GM12878 (cell line): ENCODE measurements around the gene GRAMD1A. TPM values are rescaled to one million over a fixed set of nuclear protein-coding genes. Genes with fewer than 3 reads are reported as not detected.

Experiments
- ATAC-seq: fragments of 200-7000 bp; cut with Tn5 transposase; 3 replicates; pipeline ENCODE4 v1.9.1; 2020; ENCODE audit warnings: mild to moderate bottlenecking, moderate library complexity
- BruUV-seq: library from RNA; stranded (reverse); fragments of 400-500 nt; replicated peaks from 2 replicates; lab custom pipeline; 2021; lab: Mats Ljungman, UMichigan
- CTCF ChIA-PET: fragments of 300-600 bp; sonication (Branson Sonifier 250); formaldehyde crosslinking; extraction: SDS; loops from one replicate; lab custom pipeline; 2021; ENCODE audit warnings: inconsistent platforms; lab: Yijun Ruan, JAX
- POLR2A ChIA-PET: fragments of 350-600 bp; formaldehyde crosslinking; extraction: SDS; loops from one replicate; lab custom pipeline; 2021; ENCODE audit warnings: inconsistent platforms; lab: Charles Lee
- RAD21 ChIA-PET: fragments of 300-600 bp; sonication (Branson Sonifier 250); formaldehyde crosslinking; loops from one replicate; lab custom pipeline; 2023; ENCODE audit warnings: antibody characterized with exemption; ENCODE audit not compliant: unreplicated experiment; lab: Charles Lee
- SMC1A ChIA-PET: fragments of 300-600 bp; sonication (Branson Sonifier 250); formaldehyde crosslinking; loops from one replicate; lab custom pipeline; 2023; ENCODE audit not compliant: unreplicated experiment, uncharacterized antibody; lab: Charles Lee
- DNase-seq: peaks from one replicate; pipeline ENCODE4 v3.0.0-alpha.2; 2011; ENCODE audit warnings: low read depth, low spot score
- FAIRE-seq: peaks from 3 replicates; lab custom pipeline; 2011; peaks lifted over from hg19 to GRCh38; lab: Jason Lieb, UNC
- H2AFZ ChIP-seq: 2 replicates; pipeline ENCODE4 v1.6.0; 2011; ENCODE audit warnings: low read depth, low read length, control low read depth; ENCODE audit not compliant: control insufficient read depth
- H3K27ac ChIP-seq: 2 replicates; pipeline ENCODE4 v1.5.1; 2011; ENCODE audit warnings: control low read depth; ENCODE audit not compliant: control insufficient read depth, insufficient read depth
- H3K27me3 ChIP-seq, 2 experiments: replicated peaks in 1 of 2; 2 replicates each; pipeline versions ENCODE4 v1.6.0 to v1.6.1; 2011; ENCODE audit warnings: low read length in 1 of 2; ENCODE audit not compliant: control insufficient read depth in 2 of 2, insufficient read depth in 2 of 2
- H3K36me3 ChIP-seq, 2 experiments: 2 replicates each; pipeline ENCODE4 v1.5.1; 2011; ENCODE audit warnings: low read length in 1 of 2; ENCODE audit not compliant: control insufficient read depth in 2 of 2, insufficient read depth in 2 of 2
- H3K4me1 ChIP-seq: 2 replicates; pipeline ENCODE4 v1.6.1; 2011; ENCODE audit warnings: mild to moderate bottlenecking, low read length, moderate library complexity, mixed read lengths; ENCODE audit not compliant: control insufficient read depth, insufficient read depth
- H3K4me2 ChIP-seq: 2 replicates; pipeline ENCODE4 v1.6.0; 2011; ENCODE audit warnings: control low read depth; ENCODE audit not compliant: control insufficient read depth, insufficient read depth
- H3K4me3 ChIP-seq: fragments of 200-600 bp; sonication (generic); 2 replicates; pipeline ENCODE4 v1.5.1; 2016
- H3K79me2 ChIP-seq: 2 replicates; pipeline ENCODE4 v1.6.0; 2011; ENCODE audit warnings: low read length; ENCODE audit not compliant: control insufficient read depth, insufficient read depth
- H3K9ac ChIP-seq: 2 replicates; pipeline ENCODE4 v1.8.0; 2011; ENCODE audit warnings: low read length, control low read depth, mixed read lengths; ENCODE audit not compliant: control insufficient read depth, insufficient read depth
- H3K9me3 ChIP-seq: replicated peaks from 3 replicates; pipeline ENCODE4 v1.5.1; 2011; ENCODE audit warnings: mild to moderate bottlenecking, low read length; ENCODE audit not compliant: control insufficient read depth, insufficient read depth
- H4K20me1 ChIP-seq: 2 replicates; pipeline ENCODE4 v1.6.0; 2011; ENCODE audit not compliant: control insufficient read depth, insufficient read depth
- ATF3 ChIP-seq: IDR thresholded peaks from 2 replicates; pipeline ENCODE4 v1.6.1; 2011; ENCODE audit warnings: low read depth, mild to moderate bottlenecking, low read length, moderate library complexity, borderline replicate concordance; ENCODE audit errors: extremely low read depth
- CEBPZ ChIP-seq: fragments of 150-350 bp; IDR thresholded peaks from 2 replicates; pipeline ENCODE4 v1.6.1; 2016; ENCODE audit warnings: low read depth, low read length
- EZH2 ChIP-seq: IDR thresholded peaks from 2 replicates; pipeline ENCODE4 v1.6.1; 2012; ENCODE audit warnings: low read depth, mild to moderate bottlenecking, control low read depth, inconsistent platforms, low read length, borderline replicate concordance; ENCODE audit not compliant: control insufficient read depth
- FOXK2 ChIP-seq: fragments of 450-650 bp; IDR thresholded peaks from 2 replicates; pipeline ENCODE4 v1.6.1; 2017; ENCODE audit warnings: mild to moderate bottlenecking, moderate library complexity
- GABPA ChIP-seq: IDR thresholded peaks from 2 replicates; pipeline ENCODE4 v1.6.1; 2014; ENCODE audit warnings: antibody characterized with exemption, low read depth, mild to moderate bottlenecking, inconsistent platforms
- HDGF ChIP-seq: fragments of 450-650 bp; IDR thresholded peaks from 2 replicates; pipeline ENCODE4 v1.6.1; 2016; ENCODE audit warnings: antibody characterized with exemption
- IKZF1 ChIP-seq: fragments of 450-650 bp; conservative IDR thresholded peaks from 2 replicates; pipeline ENCODE4 v1.6.1; 2017; ENCODE audit warnings: antibody characterized with exemption, mild to moderate bottlenecking
- JUNB ChIP-seq: IDR thresholded peaks from 2 replicates; pipeline ENCODE4 v1.6.1; 2016; ENCODE audit warnings: antibody characterized with exemption, mild to moderate bottlenecking
- KDM1A ChIP-seq: fragments of 200-600 bp; sonication (generic); IDR thresholded peaks from 2 replicates; pipeline ENCODE4 v1.6.1; 2016; ENCODE audit warnings: borderline replicate concordance
- MTA2 ChIP-seq: fragments of 450-650 bp; IDR thresholded peaks from 2 replicates; pipeline ENCODE4 v1.6.1; 2016; ENCODE audit warnings: low read depth, mild to moderate bottlenecking, moderate library complexity
- MTA3 ChIP-seq: IDR thresholded peaks from 2 replicates; pipeline ENCODE4 v1.6.1; 2012; ENCODE audit warnings: low read length, inconsistent platforms, borderline replicate concordance
- MYC ChIP-seq: IDR thresholded peaks from 2 replicates; pipeline ENCODE4 v1.6.1; 2011; ENCODE audit warnings: mild to moderate bottlenecking, low read length, moderate library complexity, inconsistent platforms; ENCODE audit not compliant: insufficient read depth, insufficient replicate concordance, insufficient read length, severe bottlenecking
- NFIC ChIP-seq: IDR thresholded peaks from 2 replicates; pipeline ENCODE4 v1.6.1; 2012; ENCODE audit warnings: low read depth, mild to moderate bottlenecking, inconsistent platforms, low read length, moderate library complexity
- POLR2A ChIP-seq: IDR thresholded peaks from 2 replicates; pipeline ENCODE4 v1.6.1; 2011; ENCODE audit warnings: low read depth, mild to moderate bottlenecking, low read length
- RFX5 ChIP-seq: IDR thresholded peaks from 2 replicates; pipeline ENCODE4 v1.6.1; 2011; ENCODE audit warnings: low read depth, low read length, improper control_type of control experiment
- TBL1XR1 ChIP-seq: IDR thresholded peaks from 2 replicates; pipeline ENCODE4 v1.6.1; 2012; ENCODE audit warnings: low read depth, low read length, improper control_type of control experiment
- TCF12 ChIP-seq: IDR thresholded peaks from 2 replicates; pipeline ENCODE4 v1.6.1; 2011; ENCODE audit warnings: low read depth, mild to moderate bottlenecking, low read length
- USF2 ChIP-seq: IDR thresholded peaks from 2 replicates; pipeline ENCODE4 v1.6.1; 2011; ENCODE audit warnings: low read depth, low read length, improper control_type of control experiment, borderline replicate concordance
- WRNIP1 ChIP-seq: IDR thresholded peaks from 2 replicates; pipeline ENCODE4 v1.6.1; 2011; ENCODE audit warnings: low read depth, low read length, improper control_type of control experiment, borderline replicate concordance
- ZNF384 ChIP-seq: IDR thresholded peaks from 2 replicates; pipeline ENCODE4 v1.6.1; 2012; ENCODE audit warnings: low read depth, mild to moderate bottlenecking, low read length, improper control_type of control experiment, borderline replicate concordance
- WGBS: methylation state at CpG from one replicate; pipeline ENCODE4 v1.1.6; 2016; ENCODE audit warnings: low lambda C conversion rate; ENCODE audit not compliant: insufficient replicate concordance, insufficient coverage; ENCODE audit errors: missing lambda C conversion rate; 5-methylcytosine and 5-hydroxymethylcytosine counted together
- in situ Hi-C: fragments of 300-500 bp; cut with MboI; formaldehyde crosslinking; loops from 9 replicates; pipeline ENCODE4 v1.14.3; 2018; ENCODE audit warnings: mixed read lengths
- intact Hi-C: fragments of 100-400 bp; cut with micrococcal nuclease; formaldehyde crosslinking; loops from one replicate; pipeline ENCODE4 v1.14.2; 2022; ENCODE audit not compliant: unreplicated experiment
- polyA plus RNA-seq, 11 experiments: library from polyadenylated mRNA; depleted of rRNA in 4 of 11; unstranded in 6 of 11; stranded (reverse) in 5 of 11; fragments of >200 nt; fragmentation: Nextera tagmentation in 4 of 11; fragmentation: Illumina TruSeq in 1 of 11; extraction: Ambion mirVana in 4 of 11; extraction: Trizol in 1 of 11; gene quantifications; 1 replicate in 1 of 11; 2 replicates in 10 of 11; pipeline versions ENCODE4 v1.2.1 to v1.2.3, GENCODE V29; 2011 to 2016; ENCODE audit warnings: inconsistent platforms in 2 of 11, missing spikeins in 2 of 11, low read depth in 1 of 11
- total RNA-seq, 4 experiments: library from RNA; depleted of rRNA in 3 of 4; stranded (reverse); fragments of >200 nt in 3 of 4; fragmentation: Illumina TruSeq in 1 of 4; extraction: Trizol in 1 of 4; gene quantifications; 2 replicates each; pipeline versions ENCODE4 v1.2.1 to v1.2.3, GENCODE V29; 2013 to 2021

The GRAMD1A gene
- total and polyA plus RNA-seq, 10 of the 15 experiments (the other 5 are each of a cell fraction or from before 2014, with no cell fraction given), result 0.79 to 73.6 (median 35.3) TPM

DNA sequence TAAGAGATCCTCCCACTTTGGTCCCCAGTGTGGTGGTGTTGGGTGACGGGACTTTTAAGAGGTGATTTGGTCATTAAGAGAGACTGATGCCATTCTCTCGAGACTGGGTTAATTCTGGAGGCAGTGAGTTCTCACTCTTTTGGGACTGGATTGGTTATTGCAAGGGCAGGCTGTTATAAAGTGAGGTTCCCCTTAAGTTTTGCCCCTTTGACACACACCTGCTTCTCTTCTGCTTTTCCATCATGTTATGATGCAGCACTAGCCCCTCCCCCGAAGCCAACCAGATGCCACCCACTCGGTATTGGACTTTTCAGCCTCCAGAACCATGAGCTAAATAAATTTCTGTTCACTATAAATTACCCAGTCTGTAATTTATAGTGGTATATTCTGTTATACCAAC lies 16.3 kb upstream of the GRAMD1A start:
- SMC1A ChIA-PET, result interaction anchor here (1.3 to 1.4 kb wide), 2 partner anchors 18 to 25 kb away, joined by 3 to 5 read pairs; no protein-coding TSS in a partner anchor
- WGBS, result 1% methylated on average over 4 of the region's 4 CpGs
- Histone ChIP-seq H3K36me3 (no peaks in the 10 kb centered on the region), H3K4me1 (no peaks in the 10 kb centered on the region), H3K9ac (no peak overlapping the region), H3K27ac (no peak overlapping the region), H2AFZ (no peak overlapping the region), H3K79me2 (no peaks in the 10 kb centered on the region), H3K4me2 (no peak overlapping the region), H3K4me3 (no peak overlapping the region), H3K27me3 (no peaks in the 10 kb centered on the region), H3K9me3 (no peaks in the 10 kb centered on the region), H4K20me1 (no peaks in the 10 kb centered on the region)
- intact Hi-C loops (no loop called here), in situ Hi-C loops (no loop called here)
- CTCF ChIA-PET, result interaction anchor here (0.8 to 1.3 kb wide), 3 partner anchors 11 to 60 kb away, joined by 3 to 5 read pairs (median 4); no protein-coding TSS in a partner anchor
- ATAC-seq, result no peak
- RAD21 ChIA-PET, result no interaction called here
- POLR2A ChIA-PET, result no interaction called here
- no TSS peak for BruUV-seq
- TF ChIP-seq ATF3, result no peak
- no peak for TF ChIP-seq IKZF1
- TF ChIP-seq MTA3, result no peak
- TF ChIP-seq MYC, result no peak
- TF ChIP-seq POLR2A, result no peak
- no peak for TF ChIP-seq WRNIP1
- TF ChIP-seq TCF12, result no peak
- no peak for TF ChIP-seq MTA2
- TF ChIP-seq HDGF, result no peak
- no peak for TF ChIP-seq KDM1A
- no peak for TF ChIP-seq JUNB
- no peak for TF ChIP-seq ZNF384
- no peak for TF ChIP-seq TBL1XR1
- TF ChIP-seq GABPA, result no peak
- TF ChIP-seq USF2, result no peak
- TF ChIP-seq RFX5, result no peak
- TF ChIP-seq NFIC, result no peak
- TF ChIP-seq FOXK2, result no peak
- TF ChIP-seq EZH2, result no peak
- no peak for TF ChIP-seq CEBPZ
- FAIRE-seq, result no peak
- no peak for DNase-seq
